Activated CD8-positive, alpha-beta memory T cell treated with anti-CD3 and anti-CD28 coated beads for 36 hours (primary cell): ENCODE results near the gene SLC29A4. TPM values are rescaled to one million over a fixed set of nuclear protein-coding genes. Genes with fewer than 3 reads are reported as not detected.

Source experiments
- CTCF ChIA-PET: fragments of 350-600 bp; sonication (Branson Sonifier 250); formaldehyde crosslinking; loops from one replicate; lab custom pipeline; 2021; ENCODE audit warnings: antibody characterized with exemption; lab: Charles Lee
- POLR2A ChIA-PET: fragments of 350-600 bp; sonication (Branson Sonifier 250); formaldehyde crosslinking; loops from one replicate; lab custom pipeline; 2021; ENCODE audit warnings: antibody characterized with exemption; lab: Charles Lee
- total RNA-seq, 2 experiments: library from RNA; stranded (reverse); gene quantifications; one replicate each; pipeline ENCODE4 v1.2.3, GENCODE V29; 2021

The SLC29A4 gene
- total RNA-seq, 2 experiments from 2014 or later, result 0.17 to 0.25 TPM

- ChIA-PET CTCF (interaction anchor here (1.1 kb wide), 1 partner anchor 15 kb away, joined by 3 read pairs; no protein-coding TSS in a partner anchor), POLR2A (no interaction called here)
Measured at GRCh38 chr7:5348134-5349004, 65.6 kb downstream of the SLC29A4 start.

- POLR2A ChIA-PET, result no interaction called here
- CTCF ChIA-PET, result interaction anchor here (1.1 kb wide), 1 partner anchor 15 kb away, joined by 3 read pairs; no protein-coding TSS in a partner anchor
Measured at GRCh38 chr7:5349005-5349380, 66.2 kb downstream of the SLC29A4 start.

- POLR2A ChIA-PET, result no interaction called here
- CTCF ChIA-PET, result interaction anchor here (1.1 kb wide), 1 partner anchor 14 kb away, joined by 3 read pairs; no protein-coding TSS in a partner anchor
Measured at GRCh38 chr7:5349437-5350173, 66.9 kb downstream of the SLC29A4 start.

- CTCF ChIA-PET, result no interaction called here
- POLR2A ChIA-PET, result no interaction called here
Measured at GRCh38 chr7:5350174-5350463, 67.4 kb downstream of the SLC29A4 start.

GRCh38 chr7:5350600-5351385 lies 68.0 kb downstream of the SLC29A4 start:
- ChIA-PET POLR2A (no interaction called here), CTCF (interaction anchor here (0.6 kb wide), 1 partner anchor 15 kb away, joined by 3 read pairs; no protein-coding TSS in a partner anchor)

GRCh38 chr7:5351507-5352265 lies 68.9 kb downstream of the SLC29A4 start:
- ChIA-PET POLR2A (interaction anchor here (0.6 kb wide), 1 partner anchor 55 kb away, joined by 8 read pairs; no protein-coding TSS in a partner anchor), CTCF (interaction anchor here (0.6 kb wide), 1 partner anchor 14 kb away, joined by 3 read pairs; no protein-coding TSS in a partner anchor)

- POLR2A ChIA-PET, result interaction anchor here (0.6 kb wide), 1 partner anchor 54 kb away, joined by 8 read pairs; no protein-coding TSS in a partner anchor
- CTCF ChIA-PET, result no interaction called here
Measured at GRCh38 chr7:5352440-5353010, 69.8 kb downstream of the SLC29A4 start.

GRCh38 chr7:5354460-5355232 lies 71.9 kb downstream of the SLC29A4 start:
- ChIA-PET POLR2A (no interaction called here), CTCF (interaction anchor here (0.7 kb wide), 1 partner anchor 21 kb away, joined by 3 read pairs; no protein-coding TSS in a partner anchor)

Other genes with a start within 250 kb of the SLC29A4 start
- 10 to 100 TPM; 10.2 to 10.3 TPM for gene RBAK, start 237.1 kb upstream of the SLC29A4 start, total RNA-seq
- 10 to 100 TPM; 49.9 to 54.0 TPM for gene WIPI2, start 92.7 kb upstream of the SLC29A4 start, total RNA-seq
- gene TNRC18, start 140.9 kb downstream of the SLC29A4 start, total RNA-seq, result 10 to 100 TPM; 42.4 to 44.2 TPM
- 10 to 100 TPM; 13.9 to 16.3 TPM for gene FBXL18, start 230.9 kb downstream of the SLC29A4 start, total RNA-seq
- gene ACTB, start 247.7 kb downstream of the SLC29A4 start, total RNA-seq, result 1,000 to 10,000 TPM; 7,189 to 7,469 TPM